H1 (cell line): ENCODE data around the gene CCDC127. TPM values are rescaled to one million over a fixed set of nuclear protein-coding genes. Genes with fewer than 3 reads are reported as not detected.
"Not testable (repeated sequence)": the region's sequence is repeated elsewhere in the genome, so short reads cannot be mapped to it uniquely, and the experiment has no call there.

Experiments used
- CTCF ChIA-PET: fragments of 300-600 bp; sonication (Branson Sonifier 250); formaldehyde crosslinking; loops from one replicate; lab custom pipeline; 2021; ENCODE audit not compliant: partially characterized antibody; lab: Charles Lee
- POLR2A ChIA-PET: fragments of 300-600 bp; sonication (Branson Sonifier 250); formaldehyde crosslinking; loops from one replicate; lab custom pipeline; 2021; ENCODE audit warnings: inconsistent platforms; ENCODE audit not compliant: partially characterized antibody; lab: Charles Lee
- DNase-seq, 2 experiments: peaks; one replicate each; pipeline versions ENCODE4 v3.0.0 to v3.0.0-alpha.2; 2010 to 2022; ENCODE audit warnings: low spot score in 2 of 2, low read depth in 1 of 2, mixed read lengths in 1 of 2
- FAIRE-seq: peaks from 2 replicates; lab custom pipeline; 2011; peaks lifted over from hg19 to GRCh38; lab: Jason Lieb, UNC
- H2AFZ ChIP-seq: 2 replicates; pipeline ENCODE4 v1.8.1; 2012; ENCODE audit warnings: low read length, inconsistent platforms
- H2AK5ac ChIP-seq: 2 replicates; pipeline ENCODE4 v1.6.1; 2013; ENCODE audit warnings: low read depth, low read length
- H2BK120ac ChIP-seq: replicated peaks from 2 replicates; pipeline ENCODE3; 2013; ENCODE audit warnings: low read depth, low read length, inconsistent platforms
- H2BK12ac ChIP-seq: 2 replicates; pipeline ENCODE4 v1.6.1; 2013; ENCODE audit warnings: low read depth, low read length
- H2BK15ac ChIP-seq: 2 replicates; pipeline ENCODE4 v1.6.1; 2013; ENCODE audit warnings: low read length
- H2BK20ac ChIP-seq: 2 replicates; pipeline ENCODE4 v1.6.1; 2013; ENCODE audit warnings: low read length
- H2BK5ac ChIP-seq: 2 replicates; pipeline ENCODE4 v1.6.1; 2013; ENCODE audit warnings: low read depth, low read length
- H3K14ac ChIP-seq: 2 replicates; pipeline ENCODE4 v1.6.1; 2013; ENCODE audit warnings: inconsistent platforms; ENCODE audit not compliant: insufficient read length
- H3K18ac ChIP-seq: 2 replicates; pipeline ENCODE4 v1.6.1; 2013; ENCODE audit warnings: low read length; ENCODE audit errors: extremely low read depth
- H3K23ac ChIP-seq: 2 replicates; pipeline ENCODE4 v1.6.1; 2013; ENCODE audit warnings: inconsistent platforms; ENCODE audit not compliant: insufficient read length
- H3K23me2 ChIP-seq: 2 replicates; pipeline ENCODE4 v1.6.1; 2013; ENCODE audit warnings: low read depth, low read length
- H3K27ac ChIP-seq: 2 replicates; pipeline ENCODE4 v1.6.1; 2011; ENCODE audit warnings: low read depth, low read length, inconsistent platforms
- H3K27me3 ChIP-seq, 4 experiments: replicated peaks in 1 of 4; 1 replicate in 1 of 4; 2 replicates in 3 of 4; pipeline versions ENCODE4 v1.6.1 to v1.8.1; 2011 to 2013; ENCODE audit warnings: low read length in 3 of 4, mild to moderate bottlenecking in 3 of 4, inconsistent platforms in 2 of 4, mixed read lengths in 2 of 4, moderate library complexity in 1 of 4; ENCODE audit not compliant: control insufficient read depth in 3 of 4, insufficient read depth in 3 of 4; ENCODE audit errors: extremely low read depth in 1 of 4
- H3K36me3 ChIP-seq, 4 experiments: 2 replicates each; pipeline versions ENCODE4 v1.6.1 to v1.8.1; 2011 to 2013; ENCODE audit warnings: mild to moderate bottlenecking in 4 of 4, low read length in 3 of 4, moderate library complexity in 2 of 4, control low read depth in 1 of 4, inconsistent platforms in 1 of 4; ENCODE audit not compliant: insufficient read depth in 4 of 4, control insufficient read depth in 2 of 4
- H3K4ac ChIP-seq: replicated peaks from 2 replicates; pipeline ENCODE3; 2013; ENCODE audit warnings: low read length, low read depth, mixed read lengths, inconsistent platforms; ENCODE audit not compliant: insufficient read length
- H3K4me1 ChIP-seq, 4 experiments: replicated peaks in 1 of 4; 1 replicate in 1 of 4; 2 replicates in 3 of 4; pipeline versions ENCODE4 v1.6.1 to v1.8.1; 2011 to 2013; ENCODE audit warnings: low read length in 3 of 4, inconsistent platforms in 2 of 4, mixed read lengths in 1 of 4; ENCODE audit not compliant: insufficient read depth in 4 of 4, control insufficient read depth in 3 of 4
- H3K4me2 ChIP-seq, 2 experiments: 2 replicates each; pipeline versions ENCODE4 v1.6.1 to v1.8.1; 2011 to 2013; ENCODE audit warnings: low read depth in 2 of 2, low read length in 2 of 2, control low read depth in 1 of 2, inconsistent platforms in 1 of 2, mild to moderate bottlenecking in 1 of 2; ENCODE audit not compliant: insufficient read depth in 1 of 2
- H3K4me3 ChIP-seq, 4 experiments: fragments of 200-600, 300-600 bp in 1 of 4; sonication (generic), shearing (Covaris generic), sonication (Bioruptor Twin) in 1 of 4; 2 replicates each; pipeline versions ENCODE4 v1.5.1 to v1.8.1; 2011 to 2016; ENCODE audit warnings: low read length in 4 of 4, low read depth in 3 of 4, control low read depth in 2 of 4, inconsistent platforms in 2 of 4, mild to moderate bottlenecking in 2 of 4, mixed read lengths in 1 of 4, moderate library complexity in 1 of 4; ENCODE audit not compliant: insufficient read depth in 2 of 4; ENCODE audit errors: extremely low read depth in 1 of 4
- H3K56ac ChIP-seq: replicated peaks from 2 replicates; pipeline ENCODE3; 2013; ENCODE audit warnings: low read depth, mild to moderate bottlenecking, mixed read lengths, low read length, inconsistent platforms; ENCODE audit not compliant: insufficient read length
- H3K79me1 ChIP-seq: 2 replicates; pipeline ENCODE4 v1.6.1; 2013; ENCODE audit warnings: low read depth, low read length, control low read depth
- H3K79me2 ChIP-seq, 2 experiments: 2 replicates each; pipeline versions ENCODE4 v1.6.1 to v1.8.1; 2012 to 2013; ENCODE audit warnings: low read length in 2 of 2, mild to moderate bottlenecking in 2 of 2, inconsistent platforms in 1 of 2; ENCODE audit not compliant: insufficient read depth in 2 of 2, control insufficient read depth in 1 of 2
- H3K9ac ChIP-seq, 4 experiments: replicated peaks in 1 of 4; 1 replicate in 1 of 4; 2 replicates in 3 of 4; pipeline versions ENCODE4 v1.6.1 to v1.8.1; 2011 to 2013; ENCODE audit warnings: low read depth in 3 of 4, low read length in 3 of 4, control low read depth in 2 of 4, mild to moderate bottlenecking in 2 of 4, moderate library complexity in 2 of 4, inconsistent platforms in 1 of 4; ENCODE audit errors: extremely low read depth in 1 of 4
- H3K9me3 ChIP-seq, 2 experiments: 2 replicates each; pipeline versions ENCODE4 v1.6.1 to v1.8.1; 2012 to 2013; ENCODE audit warnings: mild to moderate bottlenecking in 2 of 2, moderate library complexity in 2 of 2, control low read depth in 1 of 2, inconsistent platforms in 1 of 2, low read depth in 1 of 2, low read length in 1 of 2, mixed read lengths in 1 of 2; ENCODE audit not compliant: insufficient read depth in 2 of 2
- H4K20me1 ChIP-seq, 2 experiments: replicated peaks in 1 of 2; 2 replicates each; pipeline versions ENCODE3 to v1.8.1; 2011 to 2013; ENCODE audit warnings: inconsistent platforms in 2 of 2, low read length in 2 of 2, mild to moderate bottlenecking in 1 of 2; ENCODE audit not compliant: insufficient read depth in 2 of 2, control insufficient read depth in 1 of 2
- H4K5ac ChIP-seq: 2 replicates; pipeline ENCODE4 v1.6.1; 2013; ENCODE audit warnings: low read length, low read depth, mixed read lengths, inconsistent platforms; ENCODE audit not compliant: insufficient read length
- H4K8ac ChIP-seq: 2 replicates; pipeline ENCODE4 v1.8.0; 2013; ENCODE audit warnings: mild to moderate bottlenecking, moderate library complexity, low read length, inconsistent platforms; ENCODE audit not compliant: insufficient read depth; ENCODE audit errors: extremely low read depth
- H4K91ac ChIP-seq: replicated peaks from 2 replicates; pipeline ENCODE3; 2013; ENCODE audit warnings: low read length, mixed read lengths, inconsistent platforms; ENCODE audit not compliant: insufficient read length
- WGBS, 2 experiments: shearing (Covaris generic) in 1 of 2; methylation state at CpG; one replicate each; pipeline versions ENCODE4 v1.1.6 to v1.1.7; 2013 to 2015; ENCODE audit warnings: low lambda C conversion rate in 2 of 2, mixed read lengths in 2 of 2, inconsistent platforms in 1 of 2, low coverage in 1 of 2, missing lambda C conversion rate in 1 of 2; ENCODE audit not compliant: insufficient replicate concordance in 2 of 2, insufficient coverage in 1 of 2, insufficient read length in 1 of 2; ENCODE audit errors: extremely low coverage in 1 of 2, missing lambda C conversion rate in 1 of 2; 5-methylcytosine and 5-hydroxymethylcytosine counted together
- polyA plus RNA-seq, 7 experiments: library from polyadenylated mRNA; depleted of rRNA in 3 of 7; stranded (reverse) in 5 of 7; unstranded in 2 of 7; fragments of >200 nt in 5 of 7; fragments of 200-250 nt in 2 of 7; gene quantifications; 1 replicate in 5 of 7; 2 replicates in 1 of 7; 4 replicates in 1 of 7; pipeline versions ENCODE4 v1.2.1 to v1.2.3, GENCODE V29; 2011 to 2013; ENCODE audit warnings: missing spikeins in 2 of 7, mixed read lengths in 2 of 7
- total RNA-seq: library from RNA; stranded (reverse); fragmentation: NEBNext Ultra II Directional; extraction: Animal tissue kit (Norgen Biotek cat#: 25700); gene quantifications from 2 replicates; pipeline ENCODE4 v1.2.1, GENCODE V29; 2021

CCDC127 gene
- total and polyA plus RNA-seq, 2 of the 8 experiments (the other 6 are each of a cell fraction or from before 2014, with no cell fraction given), result 2.9 to 8.0 TPM

DNA sequence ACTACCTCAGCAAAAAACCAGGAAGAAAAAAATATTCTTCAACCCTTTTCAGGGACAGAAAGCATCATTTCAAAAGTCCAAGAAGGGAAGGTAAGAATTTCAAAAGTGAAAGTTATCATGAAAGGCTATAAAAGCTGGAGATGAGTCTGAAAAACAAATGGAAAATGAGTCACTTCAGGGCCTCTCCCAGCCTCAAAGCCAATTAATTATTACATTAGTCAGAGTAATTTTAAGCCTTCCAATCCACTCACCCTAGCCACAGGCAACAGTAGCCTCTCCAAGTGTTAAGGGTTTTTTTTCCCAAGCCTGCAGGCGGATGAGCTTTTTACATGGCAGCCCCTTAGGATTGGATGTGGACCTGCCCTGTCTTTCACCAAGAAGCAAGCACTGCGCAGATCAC is 2.7 kb downstream of the CCDC127 start:
- H3K4ac ChIP-seq, H2BK120ac ChIP-seq, H2AK5ac ChIP-seq, H3K27ac ChIP-seq, H4K8ac ChIP-seq, H3K9ac ChIP-seq, H2BK12ac ChIP-seq, H3K23me2 ChIP-seq, H3K79me1 ChIP-seq, H2BK20ac ChIP-seq, H3K9me3 ChIP-seq, POLR2A ChIA-PET, H3K27me3 ChIP-seq, H2BK5ac ChIP-seq, H3K4me2 ChIP-seq, H3K4me3 ChIP-seq, H4K91ac ChIP-seq, H3K23ac ChIP-seq, FAIRE-seq, H2BK15ac ChIP-seq, H3K36me3 ChIP-seq, H2AFZ ChIP-seq, H4K20me1 ChIP-seq, H3K18ac ChIP-seq, H3K14ac ChIP-seq, H4K5ac ChIP-seq, CTCF ChIA-PET, H3K4me1 ChIP-seq, H3K56ac ChIP-seq, DNase-seq: not testable (repeated sequence)
- 100% methylated on average over 1 of the region's 2 CpGs; no CpG with 5 or more reads in 1 of the 2 experiments for WGBS, 2 experiments
- peaks cover 4 to 26% of the 10 kb centered on the region in 2 experiments; a peak in 3 of 4 replicates for H3K79me2 ChIP-seq
